Endothelial cell (in vitro differentiated cells): Measurements from ENCODE around the gene ACKR1. TPM values are rescaled to one million over a fixed set of nuclear protein-coding genes. Genes with fewer than 3 reads are reported as not detected.

Experiments used
- DNase-seq: peaks from one replicate; pipeline ENCODE4 v3.0.0; 2021; ENCODE audit warnings: low spot score
- H3K27ac Mint-ChIP-seq: one replicate; pipeline ENCODE4 v1.8.0; 2021; ENCODE audit warnings: mixed read lengths, inconsistent platforms; ENCODE audit not compliant: unreplicated experiment
- H3K27me3 Mint-ChIP-seq: one replicate; pipeline ENCODE4 v1.8.0; 2021; ENCODE audit warnings: mild to moderate bottlenecking, moderate library complexity, mixed read lengths, inconsistent platforms; ENCODE audit not compliant: unreplicated experiment
- H3K36me3 Mint-ChIP-seq: one replicate; pipeline ENCODE4 v1.8.0; 2021; ENCODE audit warnings: mild to moderate bottlenecking, low read depth, mixed read lengths, inconsistent platforms; ENCODE audit not compliant: unreplicated experiment
- H3K4me1 Mint-ChIP-seq: one replicate; pipeline ENCODE4 v1.8.0; 2021; ENCODE audit warnings: mild to moderate bottlenecking, mixed read lengths, inconsistent platforms; ENCODE audit not compliant: unreplicated experiment
- H3K4me3 Mint-ChIP-seq: one replicate; pipeline ENCODE4 v1.8.0; 2021; ENCODE audit warnings: mild to moderate bottlenecking, mixed read lengths, inconsistent platforms; ENCODE audit not compliant: unreplicated experiment
- H3K9me3 Mint-ChIP-seq: one replicate; pipeline ENCODE4 v1.8.0; 2021; ENCODE audit warnings: mixed read lengths, inconsistent platforms; ENCODE audit not compliant: unreplicated experiment
- total RNA-seq: library from RNA; stranded (reverse); fragmentation: NEBNext Ultra II Directional; extraction: Animal tissue kit (Norgen Biotek cat#: 25700); gene quantifications from one replicate; pipeline ENCODE4 v1.2.1, GENCODE V29; 2021; ENCODE audit not compliant: unreplicated experiment
- TF ChIP-seq, protein P1 (sequence below): fragments of 200-600 bp; sonication (generic); IDR thresholded peaks from one replicate; pipeline ENCODE4 v1.5.0; 2021; ENCODE audit warnings: antibody characterized with exemption; ENCODE audit not compliant: unreplicated experiment

Gene ACKR1
- total RNA-seq, 1 donor from 2014 or later: 0.23 TPM

DNA sequence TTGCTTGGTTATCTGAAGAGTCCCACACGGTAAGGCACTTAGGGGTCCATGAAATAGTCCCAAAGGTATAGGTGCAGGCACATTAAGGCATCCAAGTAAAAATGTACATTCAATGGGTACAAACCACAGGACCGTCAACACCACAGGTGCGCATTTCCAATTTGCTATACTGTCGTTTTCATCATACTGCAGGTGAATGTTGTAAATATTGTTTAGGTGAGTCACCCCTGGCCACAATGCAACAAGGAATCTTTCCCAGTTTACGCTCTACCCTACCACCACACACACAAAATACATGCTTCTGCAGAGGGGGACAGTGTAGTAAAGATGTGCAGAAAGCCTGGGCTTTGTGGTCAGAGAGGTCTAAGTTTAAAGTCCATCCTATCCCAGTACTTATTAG, 19.6 kb upstream of the ACKR1 start:
- no peaks in the 10 kb centered on the region for H3K9me3 Mint-ChIP-seq
- TF ChIP-seq, protein P1, sequence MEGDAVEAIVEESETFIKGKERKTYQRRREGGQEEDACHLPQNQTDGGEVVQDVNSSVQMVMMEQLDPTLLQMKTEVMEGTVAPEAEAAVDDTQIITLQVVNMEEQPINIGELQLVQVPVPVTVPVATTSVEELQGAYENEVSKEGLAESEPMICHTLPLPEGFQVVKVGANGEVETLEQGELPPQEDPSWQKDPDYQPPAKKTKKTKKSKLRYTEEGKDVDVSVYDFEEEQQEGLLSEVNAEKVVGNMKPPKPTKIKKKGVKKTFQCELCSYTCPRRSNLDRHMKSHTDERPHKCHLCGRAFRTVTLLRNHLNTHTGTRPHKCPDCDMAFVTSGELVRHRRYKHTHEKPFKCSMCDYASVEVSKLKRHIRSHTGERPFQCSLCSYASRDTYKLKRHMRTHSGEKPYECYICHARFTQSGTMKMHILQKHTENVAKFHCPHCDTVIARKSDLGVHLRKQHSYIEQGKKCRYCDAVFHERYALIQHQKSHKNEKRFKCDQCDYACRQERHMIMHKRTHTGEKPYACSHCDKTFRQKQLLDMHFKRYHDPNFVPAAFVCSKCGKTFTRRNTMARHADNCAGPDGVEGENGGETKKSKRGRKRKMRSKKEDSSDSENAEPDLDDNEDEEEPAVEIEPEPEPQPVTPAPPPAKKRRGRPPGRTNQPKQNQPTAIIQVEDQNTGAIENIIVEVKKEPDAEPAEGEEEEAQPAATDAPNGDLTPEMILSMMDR: no peak
- H3K4me3 Mint-ChIP-seq: no peak overlapping the region
- peaks cover 27% of the 10 kb centered on the region for H3K4me1 Mint-ChIP-seq
- no peak overlapping the region for H3K27ac Mint-ChIP-seq
- H3K36me3 Mint-ChIP-seq: no peaks in the 10 kb centered on the region
- DNase-seq: no peak
- H3K27me3 Mint-ChIP-seq: peaks cover 6% of the 10 kb centered on the region

- H3K27ac Mint-ChIP-seq: no peak overlapping the region
- H3K27me3 Mint-ChIP-seq: peaks cover 9% of the 10 kb centered on the region
- peak overlapping the region; percentile 48 for H3K4me3 Mint-ChIP-seq
- H3K4me1 Mint-ChIP-seq: peaks cover 24% of the 10 kb centered on the region
- TF ChIP-seq, protein P1: no peak
- no peaks in the 10 kb centered on the region for H3K36me3 Mint-ChIP-seq
- no peak for DNase-seq
- no peaks in the 10 kb centered on the region for H3K9me3 Mint-ChIP-seq
Measured at GRCh38 chr1:159187033-159187432, 17.6 kb upstream of the ACKR1 start.

DNA sequence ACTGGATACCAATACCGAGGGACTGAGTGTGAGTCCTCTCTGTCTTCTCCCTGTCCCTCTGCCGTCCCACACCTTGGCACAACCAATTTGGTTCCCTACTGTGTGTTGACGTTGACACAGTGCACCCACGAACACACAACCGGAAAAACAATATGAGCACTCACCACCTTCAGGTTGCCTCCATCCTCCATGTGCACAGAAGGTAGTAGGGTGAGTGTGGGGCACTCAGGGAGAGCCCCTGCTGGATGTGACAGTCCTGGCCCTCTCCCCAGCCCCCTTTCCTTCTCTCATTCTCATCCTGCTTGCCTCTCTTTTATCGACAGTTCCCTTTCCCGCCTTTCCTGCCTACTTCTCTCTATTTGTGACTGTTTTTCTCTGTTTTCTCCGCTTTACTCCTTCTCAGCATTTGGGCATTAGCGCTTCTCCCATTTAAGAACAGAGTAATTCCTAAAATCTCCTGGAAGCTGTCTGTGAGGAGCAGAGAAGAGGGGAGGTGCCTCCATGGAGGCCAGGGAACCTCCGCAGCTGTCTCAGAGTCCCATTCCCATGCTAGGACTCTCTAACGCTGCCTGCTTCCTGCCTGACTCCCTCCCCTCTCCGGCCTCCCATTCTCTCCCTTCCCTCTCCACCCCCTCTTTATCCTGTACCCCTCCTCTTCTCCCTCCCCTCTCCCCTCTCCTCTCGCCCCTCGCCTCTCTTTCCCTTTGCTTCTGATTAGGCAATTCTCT, 16.9 kb upstream of the ACKR1 start:
- Mint-ChIP-seq H3K27me3 (peaks cover 9% of the 10 kb centered on the region), H3K4me3 (peak overlapping the region; percentile 94), H3K36me3 (no peaks in the 10 kb centered on the region), H3K27ac (peak overlapping the region; percentile 84), H3K4me1 (peaks cover 24% of the 10 kb centered on the region), H3K9me3 (no peaks in the 10 kb centered on the region)
- TF ChIP-seq, protein P1: no peak
- DNase-seq: peak; percentile 27

DNA sequence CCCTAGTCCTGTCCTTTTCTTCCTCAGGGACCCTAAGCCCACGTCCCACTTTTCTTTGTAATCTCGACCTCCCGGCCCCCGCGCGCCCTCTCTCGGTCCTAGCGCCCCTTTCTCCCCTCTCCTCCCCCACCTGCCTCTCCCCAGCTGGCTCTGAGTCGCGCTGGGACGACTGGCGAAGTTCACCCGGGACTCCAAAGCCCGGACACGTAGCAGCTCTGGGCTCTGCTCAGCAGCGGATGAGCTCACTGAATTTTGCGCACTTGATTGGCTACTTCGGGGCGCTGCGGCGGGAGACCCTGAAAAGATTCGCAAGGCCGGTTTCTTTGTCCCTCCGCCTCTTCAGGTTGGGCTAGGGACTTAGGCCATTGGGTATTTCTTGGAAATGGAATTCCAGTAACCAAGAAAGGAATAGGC, 16.3 kb upstream of the ACKR1 start:
- peak; percentile 81 for DNase-seq
- peaks cover 9% of the 10 kb centered on the region for H3K27me3 Mint-ChIP-seq
- peak overlapping the region; percentile 84 for H3K27ac Mint-ChIP-seq
- H3K4me1 Mint-ChIP-seq: peaks cover 20% of the 10 kb centered on the region
- TF ChIP-seq, protein P1: no peak
- peak overlapping the region; percentile 94 for H3K4me3 Mint-ChIP-seq
- H3K36me3 Mint-ChIP-seq: no peaks in the 10 kb centered on the region
- no peaks in the 10 kb centered on the region for H3K9me3 Mint-ChIP-seq

GRCh38 chr1:159190441-159190840, 14.2 kb upstream of the ACKR1 start:
- Mint-ChIP-seq H3K9me3 (no peaks in the 10 kb centered on the region), H3K4me3 (no peak overlapping the region), H3K4me1 (peaks cover 17% of the 10 kb centered on the region), H3K36me3 (no peaks in the 10 kb centered on the region), H3K27me3 (peaks cover 9% of the 10 kb centered on the region), H3K27ac (no peak overlapping the region)
- TF ChIP-seq, protein P1: no peak
- DNase-seq: no peak
